GM18858 (cell line): Measurements from ENCODE around the gene ACSL4.
"Not testable (repeated sequence)": the region's sequence is repeated elsewhere in the genome, so short reads cannot be mapped to it uniquely, and the experiment has no call there.

Experiments used
- ATAC-seq: cut with Tn5 transposase; IDR thresholded peaks from one replicate; pipeline ENCODE4 v1.9.1; 2021; ENCODE audit not compliant: unreplicated experiment

The ACSL4 gene

DNA sequence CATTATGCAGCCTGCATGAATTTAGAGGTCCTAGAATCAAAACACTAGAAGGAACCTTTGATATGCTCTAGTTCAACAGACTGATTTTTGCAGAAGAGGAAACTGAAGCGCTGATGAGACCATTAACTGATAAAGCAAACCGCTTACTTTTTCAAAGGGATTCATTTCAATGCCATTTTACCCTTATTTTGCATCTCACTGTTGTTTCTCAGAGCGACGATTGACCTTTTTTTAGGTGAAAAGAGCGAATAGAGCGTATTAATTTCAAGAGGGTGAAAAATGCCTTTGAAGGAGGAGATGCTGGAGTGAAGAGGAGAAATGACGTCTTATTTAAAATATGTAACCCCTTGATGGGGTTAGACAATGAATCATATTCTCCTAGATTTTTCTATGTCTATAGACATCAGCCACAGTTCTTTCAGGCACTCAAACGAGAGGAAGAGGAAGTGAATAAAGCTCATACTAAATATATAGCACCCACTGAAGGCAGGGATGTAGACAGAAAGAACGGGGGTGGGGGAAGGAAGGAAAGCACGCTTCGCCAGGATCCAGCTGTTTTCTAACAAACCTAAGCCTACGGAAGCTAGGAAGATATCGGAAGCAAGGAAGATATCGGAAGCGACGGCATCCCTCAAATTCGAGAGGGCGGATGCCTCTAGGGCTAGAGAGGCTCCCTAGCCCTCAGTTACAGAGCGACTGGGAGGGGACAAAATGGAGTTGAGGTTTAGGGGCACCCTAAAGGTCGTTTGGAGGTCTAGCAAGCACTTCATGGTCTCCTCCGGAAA is 848 bp downstream of the ACSL4 start:
- no peak for ATAC-seq

DNA sequence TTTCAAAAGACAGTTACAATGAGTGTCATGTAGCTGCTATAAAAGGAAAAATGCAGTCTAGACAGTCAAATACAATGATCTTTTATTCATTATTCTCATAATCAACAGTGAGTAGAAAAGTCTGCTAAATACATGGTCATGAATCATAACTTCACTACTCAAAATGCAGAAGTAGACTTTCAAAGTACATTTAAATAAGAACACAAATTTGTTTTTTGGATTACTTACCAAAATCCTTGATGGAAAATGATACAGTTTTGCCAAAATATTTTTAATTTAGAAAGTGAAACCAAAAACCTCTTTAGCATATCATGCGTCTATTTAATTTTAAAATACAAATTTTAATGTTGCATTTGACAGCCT is 4.9 kb downstream of the ACSL4 start:
- no peak for ATAC-seq

DNA sequence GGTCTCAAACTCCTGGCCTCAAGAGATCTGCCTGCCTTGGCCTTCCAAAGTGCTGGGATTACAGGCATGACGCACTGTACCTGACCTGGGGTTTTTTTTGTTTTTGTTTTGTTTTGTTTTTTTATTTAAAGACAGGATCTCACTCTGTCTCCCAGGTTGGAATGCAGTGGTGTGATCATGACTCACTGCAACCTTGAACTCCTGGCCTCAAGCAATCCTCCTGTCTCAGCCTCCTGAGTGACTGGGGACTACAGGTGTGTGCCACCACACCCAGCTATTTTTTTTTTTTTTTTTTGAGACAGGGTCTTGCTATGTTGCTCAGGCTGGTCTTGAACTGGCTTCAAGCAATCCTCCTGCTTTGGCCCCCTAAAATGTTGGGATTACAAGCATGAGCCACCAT is 8.1 kb downstream of the ACSL4 start:
- not testable (repeated sequence) for ATAC-seq

GRCh38 chrX:109720947-109721346 is 12.1 kb downstream of the ACSL4 start:
- no peak for ATAC-seq

GRCh38 chrX:109719264-109719663 is 13.8 kb downstream of the ACSL4 start:
- no peak for ATAC-seq

DNA sequence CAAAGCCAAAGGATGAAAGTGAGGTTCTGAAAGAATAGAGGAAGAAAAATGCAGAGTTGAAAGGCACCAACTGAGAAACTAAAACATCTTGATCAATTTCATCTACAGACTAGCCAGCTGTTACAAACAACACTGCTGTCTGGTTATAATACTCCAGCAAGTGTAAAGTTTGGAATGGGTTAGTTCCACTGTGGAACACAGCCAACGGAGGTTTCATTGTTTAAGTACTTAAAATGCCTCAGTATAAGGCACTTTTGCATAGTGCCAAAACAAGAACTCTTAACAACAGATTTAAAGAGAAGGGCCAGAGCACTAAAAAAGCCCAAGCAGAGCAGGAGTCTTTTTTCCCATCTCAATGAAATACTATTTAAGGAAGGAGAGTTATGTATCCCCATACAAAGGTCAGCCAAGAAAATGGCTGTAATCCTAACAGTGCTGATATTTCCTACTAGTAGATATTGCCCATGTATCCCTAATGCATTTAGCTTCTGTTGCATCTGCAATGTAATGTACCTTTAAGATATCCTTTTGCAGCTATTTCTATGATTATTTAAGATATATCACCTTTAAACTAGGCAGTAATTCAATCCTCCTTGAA is 16.5 kb downstream of the ACSL4 start:
- ATAC-seq, result no peak

- ATAC-seq, result no peak
Observed at GRCh38 chrX:109714340-109714958, 18.6 kb downstream of the ACSL4 start.

DNA sequence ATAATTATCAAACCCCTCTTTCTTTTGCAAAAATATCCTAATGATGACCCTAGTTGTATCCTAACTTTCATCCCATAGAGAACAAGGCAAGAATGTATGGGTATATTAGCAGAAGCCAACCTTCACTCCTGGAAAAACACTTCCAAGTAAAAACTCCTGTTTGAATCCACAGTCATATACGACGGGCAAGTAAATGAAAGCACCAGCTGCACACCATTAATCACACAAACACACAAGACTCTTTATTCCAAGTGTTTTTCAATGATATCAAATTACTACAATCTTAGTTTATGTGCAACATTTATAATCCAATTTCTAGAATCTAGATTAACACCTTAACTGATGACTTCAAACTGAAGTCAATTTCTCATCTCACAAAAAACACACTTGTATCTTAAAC is 22.9 kb downstream of the ACSL4 start:
- ATAC-seq, result no peak

GRCh38 chrX:109709129-109709631 is 23.9 kb downstream of the ACSL4 start:
- ATAC-seq, result peak; percentile 58

DNA sequence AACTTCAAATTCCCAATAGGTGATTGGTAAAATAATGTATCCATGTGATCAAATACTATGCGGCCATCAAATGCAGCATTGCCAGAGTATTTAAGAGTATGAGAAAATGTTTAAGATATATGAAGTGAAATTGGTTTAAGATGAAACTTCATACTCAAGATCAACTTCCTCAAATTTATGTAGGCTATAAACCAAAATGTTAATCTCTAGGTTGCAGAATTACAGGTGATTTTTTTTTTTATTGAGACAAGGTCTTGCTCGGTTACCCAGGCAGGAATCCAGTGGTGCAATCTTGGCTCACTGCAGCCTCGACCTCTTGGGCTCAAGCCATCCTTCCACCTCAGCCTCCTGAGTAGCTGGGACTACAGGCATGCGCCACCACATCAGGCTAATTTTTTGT is 25.3 kb downstream of the ACSL4 start:
- ATAC-seq, result no peak

DNA sequence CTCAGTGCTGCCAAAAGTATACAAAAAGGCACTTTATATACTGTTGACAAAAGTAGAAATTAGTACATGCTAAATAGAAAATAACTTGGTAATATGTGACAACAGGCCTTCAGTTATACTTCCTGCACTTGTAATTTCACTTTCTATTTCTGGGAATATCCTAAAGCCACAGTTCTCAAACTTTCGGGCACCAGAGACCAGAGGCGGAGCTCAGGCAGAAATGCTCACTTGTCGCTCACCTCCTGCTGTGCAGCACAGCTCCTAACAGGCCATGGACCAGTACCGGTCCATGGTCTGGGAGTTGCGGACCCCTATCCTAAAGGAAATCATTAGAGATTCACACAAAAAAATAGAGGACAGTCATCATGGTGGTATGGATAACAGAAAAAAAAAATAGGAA is 25.7 kb downstream of the ACSL4 start:
- no peak for ATAC-seq

DNA sequence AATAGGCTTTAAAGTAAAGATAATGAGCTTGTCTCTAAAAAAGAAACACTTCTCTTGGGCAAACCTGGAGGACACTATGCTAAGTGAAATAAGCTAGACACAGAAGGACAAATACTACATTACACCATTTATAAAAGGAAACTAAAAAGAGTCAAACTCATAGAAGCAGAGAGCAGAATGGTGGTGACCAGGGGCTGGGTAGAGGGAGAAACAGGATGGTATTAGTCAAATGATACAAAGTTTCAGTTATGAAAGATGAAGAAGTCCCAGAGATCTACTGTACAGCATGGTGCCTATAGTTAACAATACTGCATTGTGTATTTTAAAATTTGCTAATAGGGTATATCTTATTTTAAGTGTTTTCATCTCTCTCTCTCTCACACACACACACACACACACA is 28.5 kb downstream of the ACSL4 start:
- ATAC-seq, result peak; percentile 70

GRCh38 chrX:109697855-109698254 is 35.2 kb downstream of the ACSL4 start:
- ATAC-seq, result no peak

DNA sequence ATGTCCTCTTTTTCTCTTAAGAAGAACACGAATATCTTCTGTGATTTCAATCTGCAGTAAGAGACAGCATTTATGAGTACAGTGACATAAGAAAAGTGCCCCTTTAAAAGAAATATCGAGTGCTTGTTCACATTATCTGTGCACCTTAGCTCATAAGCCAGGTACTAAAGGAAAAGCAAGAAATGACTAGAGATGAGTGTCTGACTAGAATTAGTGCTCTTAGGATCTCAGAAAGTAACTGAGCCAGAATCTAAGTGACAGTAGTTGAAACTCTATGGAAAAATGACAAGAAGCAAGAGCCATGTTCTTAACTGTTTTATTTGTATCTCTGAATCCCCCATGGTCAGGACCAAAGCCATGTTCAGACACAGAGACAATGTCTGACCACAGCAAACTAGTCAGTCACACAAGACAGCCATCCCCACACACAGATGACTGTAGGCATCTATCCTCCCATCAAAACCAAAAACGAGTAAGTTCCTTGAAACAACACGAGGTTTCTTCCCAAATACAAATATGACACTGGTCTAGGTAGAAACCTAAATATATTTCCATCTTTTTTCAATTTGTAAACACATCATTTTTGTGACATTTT is 36.8 kb downstream of the ACSL4 start:
- no peak for ATAC-seq

DNA sequence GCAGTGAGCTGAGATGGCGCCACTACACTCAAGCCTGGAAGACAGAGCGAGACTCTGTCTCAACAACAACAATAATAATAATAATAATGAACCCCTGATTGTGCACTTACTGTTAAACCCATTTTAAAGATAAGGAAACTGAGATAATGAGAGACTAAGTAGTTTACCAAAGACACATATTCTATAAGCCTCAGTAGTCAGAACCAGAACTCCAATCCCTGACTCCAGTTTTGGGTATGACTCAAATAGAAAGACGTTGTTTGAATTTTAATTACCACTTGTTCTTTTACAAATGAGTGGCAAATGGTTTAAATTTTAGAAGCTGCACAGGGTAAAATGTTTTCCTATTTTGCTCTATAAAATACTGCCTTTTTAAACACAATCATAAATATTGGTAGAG is 37.4 kb downstream of the ACSL4 start:
- no peak for ATAC-seq

- ATAC-seq, result no peak
Observed at GRCh38 chrX:109691752-109692151, 41.3 kb downstream of the ACSL4 start.

- no peak for ATAC-seq
Observed at GRCh38 chrX:109691277-109691676, 41.8 kb downstream of the ACSL4 start.

DNA sequence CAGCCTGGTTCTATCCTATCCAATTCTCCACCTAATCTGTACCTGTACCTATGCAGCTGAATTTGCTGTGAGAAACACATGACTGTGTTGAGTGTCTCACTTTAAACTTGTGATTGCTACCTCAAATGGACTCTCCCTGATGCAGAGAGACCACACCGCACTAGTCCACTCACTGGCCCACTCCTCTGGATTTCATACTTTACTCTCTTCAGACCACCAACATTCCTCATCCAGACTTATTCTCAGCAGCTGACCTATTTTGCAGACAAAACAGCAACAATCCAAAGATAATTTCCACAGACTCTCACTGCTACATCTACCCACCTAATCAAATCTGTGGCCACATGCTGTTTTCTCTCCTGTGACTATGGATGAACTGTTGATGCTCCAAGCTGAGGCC is 45.2 kb downstream of the ACSL4 start:
- no peak for ATAC-seq

DNA sequence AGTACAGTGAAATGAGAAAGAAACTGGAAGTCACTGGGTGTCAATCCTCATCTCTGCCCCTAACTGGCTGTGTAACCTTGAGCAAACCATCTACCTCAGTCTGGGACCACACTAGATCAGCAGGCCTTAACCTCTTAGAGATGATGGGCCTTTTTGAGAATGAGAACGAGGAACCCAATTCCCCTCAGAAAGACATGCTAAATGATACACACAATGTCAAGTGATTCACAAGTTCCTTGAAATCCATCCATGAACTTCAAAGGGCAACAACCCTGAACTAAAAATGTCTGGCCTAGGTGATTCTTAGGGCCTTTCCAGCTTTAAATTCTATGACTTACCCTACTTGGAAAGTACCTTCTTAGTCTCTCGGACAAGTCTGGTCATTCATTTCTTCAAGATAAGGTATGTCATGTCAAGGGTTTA is 47.4 kb downstream of the ACSL4 start:
- no peak for ATAC-seq

DNA sequence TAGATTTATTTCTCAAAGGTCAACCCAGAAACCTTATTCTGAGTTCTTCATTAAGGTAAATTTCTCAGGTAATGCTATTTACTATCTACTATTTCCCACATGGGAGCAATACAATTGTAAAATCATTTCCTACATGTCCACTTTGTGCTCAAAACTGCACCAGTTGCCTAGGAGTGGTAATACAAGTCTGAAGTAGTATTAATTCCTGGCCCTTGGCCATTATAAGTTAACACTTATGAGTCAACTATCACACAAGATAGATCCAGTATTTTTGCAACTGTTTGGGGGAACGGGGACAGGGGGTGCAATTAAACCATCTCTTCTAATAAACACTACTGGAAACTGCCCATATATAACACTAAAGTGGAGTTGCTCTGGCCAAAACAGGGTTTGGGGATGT is 48.9 kb downstream of the ACSL4 start:
- ATAC-seq, result no peak

GRCh38 chrX:109681475-109682081 is 51.5 kb downstream of the ACSL4 start:
- no peak for ATAC-seq
